Natural killer cell (primary cell): ENCODE data around the gene SPIRE1. TPM values are rescaled to one million over a fixed set of nuclear protein-coding genes. Genes with fewer than 3 reads are reported as not detected.

Experiments used
- ATAC-seq, 3 donors: fragments of 150-1000 bp in 2 of 3; fragments of 200-7000 bp in 1 of 3; cut with Tn5 transposase; 1 replicate in 1 of 3; 2 replicates in 2 of 3; pipeline ENCODE4 v1.10.0; 2021; ENCODE audit warnings: mild to moderate bottlenecking in 2 of 3, moderate library complexity in 2 of 3
- DNase-seq, 2 donors: peaks; one replicate each; pipeline versions ENCODE4 v3.0.0 to v3.0.0-alpha.2; 2013 to 2021; ENCODE audit warnings: mixed read lengths in 1 of 2
- H3K27ac ChIP-seq: one replicate; pipeline ENCODE4 v1.5.1; 2013; ENCODE audit warnings: mild to moderate bottlenecking, low read length
- H3K27me3 ChIP-seq: one replicate; pipeline ENCODE4 v1.6.1; 2013; ENCODE audit warnings: low read length; ENCODE audit not compliant: control insufficient read depth, insufficient read depth
- H3K36me3 ChIP-seq: one replicate; pipeline ENCODE4 v1.6.1; 2013; ENCODE audit warnings: low read length; ENCODE audit not compliant: control insufficient read depth, insufficient read depth
- H3K4me1 ChIP-seq: one replicate; pipeline ENCODE4 v1.6.1; 2013; ENCODE audit warnings: low read length; ENCODE audit not compliant: control insufficient read depth, insufficient read depth
- H3K4me3 ChIP-seq: one replicate; pipeline ENCODE4 v1.5.1; 2013; ENCODE audit warnings: low read length
- H3K9me3 ChIP-seq: one replicate; pipeline ENCODE4 v1.6.1; 2013; ENCODE audit warnings: low read length; ENCODE audit not compliant: control insufficient read depth, insufficient read depth
- H3K27ac Mint-ChIP-seq, 2 donors: one replicate each; pipeline ENCODE4 v1.8.0; 2022; ENCODE audit warnings: mild to moderate bottlenecking in 2 of 2, mixed read lengths in 2 of 2, moderate library complexity in 1 of 2
- H3K27me3 Mint-ChIP-seq, 2 donors: one replicate each; pipeline ENCODE4 v1.8.0; 2022; ENCODE audit warnings: low read depth in 2 of 2, mixed read lengths in 2 of 2
- H3K36me3 Mint-ChIP-seq: one replicate; pipeline ENCODE4 v1.8.0; 2022; ENCODE audit warnings: mixed read lengths
- H3K4me1 Mint-ChIP-seq, 2 donors: one replicate each; pipeline ENCODE4 v1.8.0; 2022; ENCODE audit warnings: mixed read lengths in 2 of 2
- H3K4me3 Mint-ChIP-seq: one replicate; pipeline ENCODE4 v1.8.0; 2022; ENCODE audit warnings: mild to moderate bottlenecking, moderate library complexity, mixed read lengths
- H3K9me3 Mint-ChIP-seq, 2 donors: one replicate each; pipeline ENCODE4 v1.8.0; 2022; ENCODE audit warnings: mixed read lengths in 2 of 2
- WGBS: methylation state at CpG from one replicate; pipeline ENCODE4 v1.1.7; 2013; ENCODE audit warnings: missing lambda C conversion rate; ENCODE audit not compliant: insufficient coverage; 5-methylcytosine and 5-hydroxymethylcytosine counted together
- intact Hi-C: fragments of 100-400 bp; cut with micrococcal nuclease; formaldehyde crosslinking; loops from one replicate; pipeline ENCODE4 v1.14.2; 2022
- total RNA-seq, 4 donors: library from RNA; stranded (reverse); fragments of 120-200 nt in 1 of 4; gene quantifications; one replicate each; pipeline versions ENCODE4 v1.2.3 to v1.2.4, GENCODE V29; 2013 to 2022
- TF ChIP-seq, protein P1 (sequence below): fragments of 200-600 bp; IDR thresholded peaks from one replicate; pipeline ENCODE4 v1.8.0; 2022; ENCODE audit warnings: antibody characterized with exemption

The SPIRE1 gene
- total RNA-seq, 3 donors from 2014 or later (not counting 1 experiment from before 2014, with no cell fraction given), result 4.8 to 6.7 (median 5.4) TPM

DNA sequence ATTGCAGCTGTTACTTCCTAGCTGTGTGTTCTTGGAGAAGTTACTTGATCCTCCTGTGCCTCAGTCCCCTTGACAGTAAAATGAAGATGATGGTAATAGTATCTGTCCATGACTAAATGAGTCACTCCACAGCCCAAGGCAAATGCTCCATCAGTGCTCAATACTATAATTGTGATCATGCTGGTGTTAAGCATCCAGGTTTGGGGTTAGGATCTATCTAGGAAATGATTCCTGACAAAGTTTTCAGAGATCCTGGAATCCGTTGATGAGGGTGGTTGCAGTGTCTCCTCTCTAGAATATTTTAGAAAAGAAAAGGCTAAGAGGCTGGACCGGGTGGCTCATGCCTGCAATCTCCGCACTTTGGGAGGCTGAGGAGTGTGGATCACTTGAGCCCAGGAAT lies 252.8 kb downstream of the SPIRE1 start:
- no peak overlapping the region for H3K27ac Mint-ChIP-seq
- WGBS, result 93% methylated on average over 3 of the region's 3 CpGs
- H3K4me1 Mint-ChIP-seq, result peaks cover 5 to 9% of the 10 kb centered on the region in 2 donors
- ATAC-seq (no peak), DNase-seq (no peak)
- peaks cover 34 to 44% of the 10 kb centered on the region in 2 donors for H3K27me3 Mint-ChIP-seq
- H3K27me3 ChIP-seq, result peaks cover 8% of the 10 kb centered on the region
- peaks cover 18% of the 10 kb centered on the region for H3K4me1 ChIP-seq
- H3K9me3 Mint-ChIP-seq, result no peaks in the 10 kb centered on the region
- no peaks in the 10 kb centered on the region for H3K36me3 Mint-ChIP-seq
- intact Hi-C loops, result no loop called here
- TF ChIP-seq, protein P1, sequence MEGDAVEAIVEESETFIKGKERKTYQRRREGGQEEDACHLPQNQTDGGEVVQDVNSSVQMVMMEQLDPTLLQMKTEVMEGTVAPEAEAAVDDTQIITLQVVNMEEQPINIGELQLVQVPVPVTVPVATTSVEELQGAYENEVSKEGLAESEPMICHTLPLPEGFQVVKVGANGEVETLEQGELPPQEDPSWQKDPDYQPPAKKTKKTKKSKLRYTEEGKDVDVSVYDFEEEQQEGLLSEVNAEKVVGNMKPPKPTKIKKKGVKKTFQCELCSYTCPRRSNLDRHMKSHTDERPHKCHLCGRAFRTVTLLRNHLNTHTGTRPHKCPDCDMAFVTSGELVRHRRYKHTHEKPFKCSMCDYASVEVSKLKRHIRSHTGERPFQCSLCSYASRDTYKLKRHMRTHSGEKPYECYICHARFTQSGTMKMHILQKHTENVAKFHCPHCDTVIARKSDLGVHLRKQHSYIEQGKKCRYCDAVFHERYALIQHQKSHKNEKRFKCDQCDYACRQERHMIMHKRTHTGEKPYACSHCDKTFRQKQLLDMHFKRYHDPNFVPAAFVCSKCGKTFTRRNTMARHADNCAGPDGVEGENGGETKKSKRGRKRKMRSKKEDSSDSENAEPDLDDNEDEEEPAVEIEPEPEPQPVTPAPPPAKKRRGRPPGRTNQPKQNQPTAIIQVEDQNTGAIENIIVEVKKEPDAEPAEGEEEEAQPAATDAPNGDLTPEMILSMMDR, result no peak
- H3K4me3 Mint-ChIP-seq, result peak overlapping the region; percentile 18
- no peak overlapping the region for H3K27ac ChIP-seq
- no peaks in the 10 kb centered on the region for H3K36me3 ChIP-seq
- H3K4me3 ChIP-seq, result no peak overlapping the region
- H3K9me3 ChIP-seq, result no peaks in the 10 kb centered on the region

DNA sequence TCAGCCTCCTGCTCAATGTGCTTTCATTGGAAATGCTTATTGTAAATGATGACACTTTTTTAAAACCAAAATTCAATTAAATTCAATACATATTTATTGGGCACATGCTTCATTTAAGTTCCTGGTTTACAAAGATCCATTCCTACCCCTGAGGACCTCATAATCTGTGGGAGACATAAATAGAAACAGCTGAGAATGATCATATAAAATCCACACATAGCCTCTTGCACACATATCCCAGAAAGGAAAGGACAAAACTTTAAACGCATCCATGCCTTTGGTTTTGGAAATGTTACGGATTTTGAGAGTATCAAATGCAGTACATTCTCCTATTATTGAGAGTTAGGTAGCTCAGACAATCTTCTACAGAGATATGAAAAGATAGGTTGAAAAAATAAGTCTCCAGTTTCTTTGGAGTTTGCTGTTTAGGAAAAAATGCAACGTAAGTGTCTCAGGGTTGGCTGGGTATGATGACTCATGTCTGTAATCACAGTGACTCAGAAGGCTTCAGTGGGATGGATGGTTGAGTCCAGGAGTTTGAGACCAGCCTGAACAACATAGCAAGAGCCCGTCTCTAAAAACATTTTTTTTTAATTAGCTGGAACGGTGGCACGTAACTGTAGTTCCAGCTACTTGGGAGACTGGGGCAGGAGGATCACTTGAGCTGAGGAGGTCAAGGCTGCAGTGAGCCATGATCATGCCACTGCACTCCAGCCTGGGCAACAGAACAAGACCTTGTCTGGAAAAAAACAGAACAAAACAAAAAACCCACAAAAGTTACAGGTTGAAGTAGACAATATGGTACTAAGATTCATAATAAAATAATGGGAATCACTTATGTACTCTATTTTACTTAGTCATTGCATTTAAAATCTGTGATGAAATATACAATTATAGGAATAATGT lies 254.1 kb downstream of the SPIRE1 start:
- peaks cover 5 to 9% of the 10 kb centered on the region in 2 donors for H3K4me1 Mint-ChIP-seq
- TF ChIP-seq, protein P1, result no peak
- ATAC-seq (no peak), DNase-seq (no peak)
- no peak overlapping the region for H3K4me3 ChIP-seq
- no peak overlapping the region for H3K27ac Mint-ChIP-seq
- WGBS, result 79% methylated on average over 4 of the region's 6 CpGs
- no peaks in the 10 kb centered on the region for H3K36me3 Mint-ChIP-seq
- H3K9me3 ChIP-seq, result no peaks in the 10 kb centered on the region
- peaks cover 18% of the 10 kb centered on the region for H3K4me1 ChIP-seq
- intact Hi-C loops, result no loop called here
- no peaks in the 10 kb centered on the region for H3K9me3 Mint-ChIP-seq
- peaks cover 8% of the 10 kb centered on the region for H3K27me3 ChIP-seq
- H3K27me3 Mint-ChIP-seq, result peaks cover 34 to 46% of the 10 kb centered on the region in 2 donors
- no peaks in the 10 kb centered on the region for H3K36me3 ChIP-seq
- no peak overlapping the region for H3K27ac ChIP-seq
- no peak overlapping the region for H3K4me3 Mint-ChIP-seq

DNA sequence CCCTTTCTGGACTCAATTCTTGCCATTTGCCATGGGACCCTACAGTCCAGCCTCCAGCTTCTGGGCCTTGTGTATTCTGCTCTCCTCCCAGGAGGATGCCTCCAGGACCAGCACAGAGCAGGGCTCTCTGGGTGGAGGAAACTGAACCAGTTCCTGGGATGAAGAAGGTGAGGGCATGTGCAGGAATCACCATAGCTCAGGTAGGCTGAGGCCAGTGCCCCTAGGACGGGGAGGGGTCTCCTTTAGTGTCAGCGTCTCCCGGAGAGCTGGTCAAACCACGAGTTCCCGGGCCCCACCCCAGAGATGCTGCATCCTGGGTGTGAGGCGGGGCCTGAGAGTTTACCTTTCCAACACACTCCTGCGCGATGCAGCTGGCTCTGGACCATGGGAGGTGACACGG lies 256.0 kb downstream of the SPIRE1 start:
- ATAC-seq (no peak), DNase-seq (no peak)
- TF ChIP-seq, protein P1, result no peak
- WGBS, result 87% methylated on average over 9 of the region's 9 CpGs
- no peaks in the 10 kb centered on the region for H3K9me3 Mint-ChIP-seq
- no peak overlapping the region for H3K27ac Mint-ChIP-seq
- H3K4me3 Mint-ChIP-seq, result no peak overlapping the region
- peaks cover 7% of the 10 kb centered on the region for H3K4me1 ChIP-seq
- intact Hi-C loops, result no loop called here
- H3K4me3 ChIP-seq, result no peak overlapping the region
- H3K36me3 Mint-ChIP-seq, result no peaks in the 10 kb centered on the region
- peaks cover 34 to 60% of the 10 kb centered on the region in 2 donors for H3K27me3 Mint-ChIP-seq
- no peaks in the 10 kb centered on the region for H3K9me3 ChIP-seq
- no peaks in the 10 kb centered on the region for H3K36me3 ChIP-seq
- H3K27ac ChIP-seq, result no peak overlapping the region
- H3K4me1 Mint-ChIP-seq, result peaks cover 0 to 3% of the 10 kb centered on the region in 2 donors
- H3K27me3 ChIP-seq, result peaks cover 8% of the 10 kb centered on the region
